ENCODE data around the gene ZNF580.
A peak's percentile ranks its signal among the peaks of the same experiment; 100 is the strongest.

The ZNF580 gene

GRCh38 chr19:55689411-55690108, 48.8 kb downstream of the ZNF580 start:
- Histone ChIP-seq H3K4me2 (ENCODE audit: insufficient read depth, low read length, poor library complexity, severe bottlenecking) (no peak overlapping the region), H3K23ac (ENCODE audit: low read depth, low read length, poor library complexity) (no peak overlapping the region), H2AFZ (ENCODE audit: low read length) (no peak overlapping the region), H2BK120ac (ENCODE audit: low read depth, low read length) (no peak overlapping the region), H3K79me1 (ENCODE audit: low read depth, low read length) (peaks cover 40% of the 10 kb centered on the region), H2BK5ac (ENCODE audit: low read length) (no peak overlapping the region), H3K4ac (ENCODE audit: low read length) (no peak overlapping the region), H3K14ac (ENCODE audit: low read length) (no peak overlapping the region), H2AK5ac (ENCODE audit: low read depth, low read length) (no peak overlapping the region), H4K8ac (ENCODE audit: low read depth, low read length) (no peak overlapping the region), H3K36me3 (replicated peaks in 1 of 2; ENCODE audit: control insufficient read depth in 2 of 2, insufficient read depth in 2 of 2, low read length in 2 of 2) (peaks cover 45 to 93% of the 10 kb centered on the region in 2 donors), H3K9me3 (replicated peaks in 1 of 2; ENCODE audit: control insufficient read depth in 2 of 2, insufficient read depth in 1 of 2, low read depth in 1 of 2, low read length in 2 of 2) (peaks cover 0 to 2% of the 10 kb centered on the region in 2 donors), H3K4me3 (ENCODE audit: low read length in 2 of 2) (peak overlapping the region in 1 of 2 donors; percentile 13), H3K18ac (ENCODE audit: low read length) (no peak overlapping the region), H4K91ac (ENCODE audit: low read depth, low read length, poor library complexity) (no peak overlapping the region), H2BK12ac (ENCODE audit: low read length) (no peak overlapping the region), H3K27ac (replicated peaks; ENCODE audit: low read length) (no peak overlapping the region), H3K4me1 (ENCODE audit: control insufficient read depth in 2 of 2, insufficient read depth in 1 of 2, low read depth in 1 of 2, low read length in 2 of 2) (no peaks in the 10 kb centered on the region), H3K9ac (ENCODE audit: low read depth, low read length, poor library complexity) (no peak overlapping the region), H3K27me3 (ENCODE audit: control insufficient read depth in 3 of 3, insufficient read depth in 3 of 3, low read depth in 1 of 3, low read length in 3 of 3) (no peaks in the 10 kb centered on the region), H2BK15ac (ENCODE audit: low read length) (no peak overlapping the region)
- no CpG with 5 or more reads among the region's 35 CpGs for WGBS, 2 donors (ENCODE audit: extremely low coverage in 2 of 2, insufficient read length in 2 of 2, insufficient replicate concordance in 1 of 2)
- no peak for DNase-seq (ENCODE audit: low spot score)

GRCh38 chr19:55690109-55690768, 49.4 kb downstream of the ZNF580 start:
- Histone ChIP-seq H3K4me3 (ENCODE audit: low read length in 2 of 2) (peak overlapping the region in 1 of 2 donors; percentile 13), H3K4ac (ENCODE audit: low read length) (no peak overlapping the region), H3K18ac (ENCODE audit: low read length) (no peak overlapping the region), H2BK12ac (ENCODE audit: low read length) (peak overlapping the region; percentile 10), H3K36me3 (replicated peaks in 1 of 2; ENCODE audit: control insufficient read depth in 2 of 2, insufficient read depth in 2 of 2, low read length in 2 of 2) (peaks cover 44 to 93% of the 10 kb centered on the region in 2 donors), H4K91ac (ENCODE audit: low read depth, low read length, poor library complexity) (no peak overlapping the region), H3K27me3 (ENCODE audit: control insufficient read depth in 3 of 3, insufficient read depth in 3 of 3, low read depth in 1 of 3, low read length in 3 of 3) (no peaks in the 10 kb centered on the region), H2BK120ac (ENCODE audit: low read depth, low read length) (no peak overlapping the region), H3K9ac (ENCODE audit: low read depth, low read length, poor library complexity) (no peak overlapping the region), H3K4me2 (ENCODE audit: insufficient read depth, low read length, poor library complexity, severe bottlenecking) (no peak overlapping the region), H3K14ac (ENCODE audit: low read length) (no peak overlapping the region), H4K8ac (ENCODE audit: low read depth, low read length) (no peak overlapping the region), H3K27ac (replicated peaks; ENCODE audit: low read length) (no peak overlapping the region), H2BK15ac (ENCODE audit: low read length) (no peak overlapping the region), H3K9me3 (replicated peaks in 1 of 2; ENCODE audit: control insufficient read depth in 2 of 2, insufficient read depth in 1 of 2, low read depth in 1 of 2, low read length in 2 of 2) (no peaks in the 10 kb centered on the region), H3K79me1 (ENCODE audit: low read depth, low read length) (peaks cover 36% of the 10 kb centered on the region), H3K4me1 (ENCODE audit: control insufficient read depth in 2 of 2, insufficient read depth in 1 of 2, low read depth in 1 of 2, low read length in 2 of 2) (no peaks in the 10 kb centered on the region), H3K23ac (ENCODE audit: low read depth, low read length, poor library complexity) (peak overlapping the region; percentile 73), H2AFZ (ENCODE audit: low read length) (no peak overlapping the region), H2BK5ac (ENCODE audit: low read length) (no peak overlapping the region), H2AK5ac (ENCODE audit: low read depth, low read length) (no peak overlapping the region)
- no peak for DNase-seq (ENCODE audit: low spot score)
- WGBS, 2 donors (ENCODE audit: extremely low coverage in 2 of 2, insufficient read length in 2 of 2, insufficient replicate concordance in 1 of 2): no CpG with 5 or more reads among the region's 25 CpGs

- peak overlapping the region; percentile 10 for H2BK12ac ChIP-seq (ENCODE audit: low read length)
- no peak overlapping the region for H2BK5ac ChIP-seq (ENCODE audit: low read length)
- no peak overlapping the region for H3K9ac ChIP-seq (ENCODE audit: low read depth, low read length, poor library complexity)
- no peak for DNase-seq (ENCODE audit: low spot score)
- no peaks in the 10 kb centered on the region for H3K9me3 ChIP-seq (replicated peaks in 1 of 2; ENCODE audit: control insufficient read depth in 2 of 2, insufficient read depth in 1 of 2, low read depth in 1 of 2, low read length in 2 of 2)
- no peak overlapping the region for H2AK5ac ChIP-seq (ENCODE audit: low read depth, low read length)
- H4K91ac ChIP-seq (ENCODE audit: low read depth, low read length, poor library complexity): no peak overlapping the region
- no peak overlapping the region for H2AFZ ChIP-seq (ENCODE audit: low read length)
- no peaks in the 10 kb centered on the region for H3K27me3 ChIP-seq (ENCODE audit: control insufficient read depth in 3 of 3, insufficient read depth in 3 of 3, low read depth in 1 of 3, low read length in 3 of 3)
- H3K4me1 ChIP-seq (ENCODE audit: control insufficient read depth in 2 of 2, insufficient read depth in 1 of 2, low read depth in 1 of 2, low read length in 2 of 2): no peaks in the 10 kb centered on the region
- no peak overlapping the region for H2BK15ac ChIP-seq (ENCODE audit: low read length)
- H2BK120ac ChIP-seq (ENCODE audit: low read depth, low read length): no peak overlapping the region
- H3K14ac ChIP-seq (ENCODE audit: low read length): no peak overlapping the region
- peaks cover 30% of the 10 kb centered on the region for H3K79me1 ChIP-seq (ENCODE audit: low read depth, low read length)
- no peak overlapping the region for H3K27ac ChIP-seq (replicated peaks; ENCODE audit: low read length)
- no peak overlapping the region for H3K4me2 ChIP-seq (ENCODE audit: insufficient read depth, low read length, poor library complexity, severe bottlenecking)
- H3K18ac ChIP-seq (ENCODE audit: low read length): peak overlapping the region; percentile 17
- WGBS, 2 donors (ENCODE audit: extremely low coverage in 2 of 2, insufficient read length in 2 of 2, insufficient replicate concordance in 1 of 2): no CpG with 5 or more reads among the region's 31 CpGs
- H3K4ac ChIP-seq (ENCODE audit: low read length): no peak overlapping the region
- peaks cover 40 to 93% of the 10 kb centered on the region in 2 donors for H3K36me3 ChIP-seq (replicated peaks in 1 of 2; ENCODE audit: control insufficient read depth in 2 of 2, insufficient read depth in 2 of 2, low read length in 2 of 2)
- H3K4me3 ChIP-seq (ENCODE audit: low read length in 2 of 2): peak overlapping the region in 1 of 2 donors; percentile 36
- H3K23ac ChIP-seq (ENCODE audit: low read depth, low read length, poor library complexity): peak overlapping the region; percentile 97
- H4K8ac ChIP-seq (ENCODE audit: low read depth, low read length): peak overlapping the region; percentile 17
Measured at GRCh38 chr19:55690769-55691545, 50.2 kb downstream of the ZNF580 start.
